GM19395 (cell line): ENCODE results near the gene LONRF2.

Experiments
- ATAC-seq: cut with Tn5 transposase; IDR thresholded peaks from one replicate; pipeline ENCODE4 v1.9.1; 2021; ENCODE audit warnings: mild to moderate bottlenecking, moderate library complexity; ENCODE audit not compliant: unreplicated experiment

Gene LONRF2

GRCh38 chr2:100301881-100302584 is 20.3 kb downstream of the LONRF2 start:
- no peak for ATAC-seq

DNA sequence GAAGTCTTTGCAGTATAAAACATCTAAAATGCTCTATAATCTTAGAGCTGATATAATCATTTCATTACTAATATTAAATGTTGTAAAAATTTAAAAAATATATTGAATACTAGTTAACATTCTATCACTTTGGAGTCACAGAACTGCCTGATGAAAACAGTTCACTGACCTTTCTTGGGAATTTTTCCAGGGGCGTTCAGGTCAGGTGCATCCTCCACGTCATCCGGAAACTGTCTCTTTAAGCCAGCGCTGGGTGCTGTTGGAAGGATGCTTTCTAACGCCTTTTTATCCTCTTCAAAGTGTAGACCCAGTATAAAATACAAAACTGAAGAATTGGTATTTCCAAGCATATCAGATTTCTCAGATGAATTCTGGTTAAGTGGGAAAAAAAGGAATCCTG is 22.8 kb downstream of the LONRF2 start:
- no peak for ATAC-seq

GRCh38 chr2:100297511-100297910 is 24.8 kb downstream of the LONRF2 start:
- no peak for ATAC-seq

- ATAC-seq, result no peak
Measured at GRCh38 chr2:100294162-100294497, 28.2 kb downstream of the LONRF2 start.

DNA sequence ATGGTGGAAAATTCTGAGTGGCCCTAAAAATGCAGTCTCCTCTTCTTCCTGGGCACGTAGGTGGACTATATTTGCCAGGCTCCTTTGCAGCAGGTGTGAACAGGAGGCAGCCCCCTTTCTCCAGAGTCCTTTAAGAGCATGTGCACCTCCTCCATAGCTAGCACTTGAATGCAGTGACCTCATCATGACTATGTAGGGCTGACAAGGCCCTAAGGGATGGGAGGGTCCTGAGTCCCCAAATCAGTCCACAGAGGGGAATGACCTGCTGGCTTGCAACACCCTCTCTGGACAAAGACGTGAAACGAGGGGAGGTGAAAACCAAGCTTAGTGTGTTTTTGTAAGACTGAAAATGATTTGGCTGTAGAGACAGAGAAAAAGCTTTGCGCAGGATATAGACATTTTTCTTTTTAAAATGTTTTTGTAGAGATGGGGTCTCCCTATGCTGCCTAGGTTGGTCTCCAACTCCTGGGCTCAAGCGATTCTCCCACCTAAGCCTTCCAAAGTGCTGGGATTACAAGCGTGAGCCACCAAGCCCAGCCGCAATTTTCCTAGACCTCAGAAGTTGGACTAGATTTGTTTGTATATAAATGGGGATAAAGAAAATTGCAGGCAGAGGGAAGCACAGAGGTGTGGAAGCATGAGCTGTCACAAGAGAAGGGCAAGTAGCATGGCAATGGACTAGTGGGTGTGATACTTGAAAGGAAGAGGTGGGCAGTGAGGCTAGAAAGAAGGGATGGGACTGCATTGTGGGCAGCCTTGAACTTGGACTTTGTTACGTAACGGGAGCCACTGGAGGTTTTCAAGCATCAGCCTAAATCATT is 28.8 kb downstream of the LONRF2 start:
- no peak for ATAC-seq

- ATAC-seq, result no peak
Measured at GRCh38 chr2:100292022-100292580, 30.2 kb downstream of the LONRF2 start.

DNA sequence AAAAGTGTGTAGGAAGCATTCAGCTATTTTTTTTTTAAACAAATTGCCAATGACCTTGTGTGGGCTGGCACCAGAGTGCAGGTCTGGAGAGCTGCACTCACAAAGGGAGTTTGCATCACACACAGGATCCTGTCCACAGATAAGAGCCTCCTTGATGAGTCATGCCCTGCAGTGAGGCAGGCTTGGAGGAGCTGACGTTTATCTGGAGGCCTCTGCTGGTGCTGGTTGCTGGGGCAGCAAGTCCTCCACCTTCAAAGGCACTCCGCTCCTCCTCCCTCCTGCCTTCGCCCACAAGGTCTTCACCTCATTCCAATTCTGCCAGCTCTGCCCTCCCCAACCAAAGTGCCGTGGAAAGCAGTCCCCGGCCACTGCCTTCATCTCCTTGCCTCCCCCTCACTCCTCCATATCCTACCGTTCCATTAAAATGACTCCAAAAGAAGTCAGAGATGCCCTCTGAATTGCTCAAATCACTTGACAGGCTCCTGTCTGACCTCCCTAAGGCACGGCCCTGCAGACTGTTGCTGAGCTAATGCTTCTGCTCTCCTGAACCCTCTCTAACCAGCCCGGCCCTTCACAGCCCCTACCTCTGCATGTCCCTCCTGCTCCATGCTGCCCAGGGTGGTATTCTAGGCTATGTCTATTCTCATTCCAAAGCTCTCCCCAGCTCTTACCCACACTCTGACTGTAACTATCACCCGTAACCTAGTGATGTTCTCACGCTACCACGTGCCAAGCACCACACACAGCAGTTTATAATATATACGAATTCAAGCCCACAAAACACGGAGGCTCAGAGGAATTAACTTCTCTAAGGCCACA is 30.9 kb downstream of the LONRF2 start:
- no peak for ATAC-seq

- ATAC-seq, result no peak
Measured at GRCh38 chr2:100290718-100291151, 31.6 kb downstream of the LONRF2 start.

DNA sequence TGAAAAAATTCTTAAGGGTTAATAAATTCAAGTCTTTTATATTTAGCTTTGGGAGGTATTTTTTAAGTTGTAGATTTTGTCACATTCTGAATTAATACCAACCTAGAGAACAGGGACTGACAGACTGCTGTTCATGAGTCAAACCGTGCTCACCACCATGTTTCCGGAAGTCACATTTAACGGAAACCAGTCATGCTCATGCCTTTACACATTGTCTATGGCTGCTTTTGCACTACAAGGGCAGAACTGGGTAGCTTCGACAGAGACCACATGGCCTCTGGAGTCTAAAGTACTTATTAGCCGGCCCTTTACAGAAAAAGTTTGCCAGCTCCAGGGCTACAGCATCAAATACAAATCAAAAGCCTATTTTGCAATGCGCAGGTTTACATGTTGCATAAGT is 33.3 kb downstream of the LONRF2 start:
- ATAC-seq, result no peak

DNA sequence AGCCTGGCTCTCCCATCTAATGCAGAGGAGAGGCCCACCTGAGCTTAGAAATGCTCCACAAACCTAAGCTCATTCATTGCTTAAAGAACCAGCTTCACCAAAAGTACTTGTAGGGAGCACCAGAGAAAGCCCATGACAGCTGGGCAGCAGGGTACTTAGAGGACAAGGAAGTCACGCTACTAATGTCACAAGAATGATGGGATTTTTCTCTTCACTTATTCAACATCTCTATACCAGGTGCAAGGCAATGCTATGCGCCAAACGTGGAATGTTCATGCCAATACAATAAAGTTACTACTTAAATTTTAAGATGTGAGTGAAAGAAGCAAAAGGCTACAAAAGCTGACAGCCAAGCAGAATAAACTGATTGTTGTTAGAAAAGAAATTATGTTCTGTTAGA is 36.0 kb downstream of the LONRF2 start:
- no peak for ATAC-seq

DNA sequence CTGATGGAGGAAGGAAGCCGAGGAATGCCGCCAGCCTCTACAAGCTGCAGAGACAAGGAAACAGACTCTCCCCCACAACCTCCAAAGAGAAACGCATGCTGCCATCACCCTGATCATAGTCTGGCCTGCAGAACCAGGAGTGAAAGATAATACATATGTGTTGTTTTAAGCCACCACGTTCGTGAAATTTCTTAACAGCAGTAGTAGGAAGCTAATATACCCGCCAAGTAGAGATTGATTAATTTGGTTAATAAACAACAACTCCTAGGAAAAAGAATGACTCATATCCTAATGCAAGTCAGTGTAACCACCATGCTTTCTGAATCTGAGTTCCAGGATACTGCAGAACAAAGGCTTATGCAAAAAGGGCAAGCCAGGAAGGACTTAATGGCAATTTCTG is 36.6 kb downstream of the LONRF2 start:
- ATAC-seq, result no peak

GRCh38 chr2:100285011-100285410 is 37.3 kb downstream of the LONRF2 start:
- no peak for ATAC-seq

- no peak for ATAC-seq
Measured at GRCh38 chr2:100283724-100284501, 38.4 kb downstream of the LONRF2 start.

DNA sequence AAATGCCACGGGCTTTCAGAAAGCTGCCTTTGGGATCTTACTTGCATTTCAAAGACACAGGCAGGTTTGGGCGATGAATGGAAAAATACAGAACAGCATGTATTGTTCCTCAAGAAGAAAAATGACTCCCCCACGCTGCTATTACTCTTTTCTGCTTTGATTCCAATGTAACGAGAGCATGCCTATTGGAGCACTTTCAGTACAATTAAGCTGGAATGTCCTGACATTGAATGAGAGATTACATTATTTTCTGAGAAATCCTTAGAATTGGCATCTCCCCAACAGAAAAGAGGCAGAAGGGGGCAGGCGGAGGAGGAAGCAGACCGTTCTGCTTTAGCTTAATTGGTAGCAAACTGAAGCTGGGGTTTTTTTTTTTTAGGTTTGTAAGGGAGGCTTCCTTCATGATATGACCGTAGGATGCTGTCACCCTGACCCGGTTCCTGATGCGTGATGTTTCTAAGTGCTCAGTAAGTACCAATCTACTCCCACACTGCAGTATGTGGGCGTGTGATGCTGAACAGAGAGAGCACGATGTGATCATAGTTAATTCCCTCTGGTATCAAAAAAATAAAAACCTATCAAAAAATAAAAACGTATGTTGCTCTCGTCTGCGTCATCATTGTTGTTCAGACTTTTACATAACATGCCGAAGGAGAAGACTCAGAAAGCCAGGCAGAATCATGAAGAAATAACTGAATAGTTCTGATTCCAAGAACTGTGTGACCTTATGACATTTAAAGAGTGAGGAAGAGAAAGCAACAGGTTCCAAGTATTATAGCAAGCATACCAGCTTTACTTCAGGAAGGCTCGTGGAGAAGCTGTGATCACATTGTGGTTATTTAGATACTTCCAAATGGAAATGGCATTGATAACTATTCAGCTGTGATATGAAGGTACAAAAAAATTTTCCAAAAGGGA is 40.5 kb downstream of the LONRF2 start:
- ATAC-seq, result no peak

GRCh38 chr2:100279586-100280534 is 42.4 kb downstream of the LONRF2 start:
- no peak for ATAC-seq

DNA sequence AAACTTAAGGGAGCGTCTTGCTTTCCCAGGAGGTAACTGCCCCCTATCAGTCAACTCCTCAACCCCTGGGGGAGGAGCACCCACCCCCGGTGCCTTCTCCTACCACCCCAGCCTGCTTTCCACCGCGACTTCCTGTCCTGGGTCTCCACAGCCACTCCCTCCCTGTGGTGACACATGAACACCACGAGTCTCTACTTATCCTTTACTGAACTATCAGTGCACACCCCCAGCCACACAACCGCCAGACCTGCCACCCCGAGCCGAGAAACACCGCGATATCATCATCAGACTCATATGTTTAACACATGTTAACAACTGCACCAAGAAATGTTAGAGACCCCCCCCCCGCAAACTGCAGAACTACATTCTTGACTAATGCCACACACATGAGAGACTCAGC is 43.3 kb downstream of the LONRF2 start:
- ATAC-seq, result no peak

DNA sequence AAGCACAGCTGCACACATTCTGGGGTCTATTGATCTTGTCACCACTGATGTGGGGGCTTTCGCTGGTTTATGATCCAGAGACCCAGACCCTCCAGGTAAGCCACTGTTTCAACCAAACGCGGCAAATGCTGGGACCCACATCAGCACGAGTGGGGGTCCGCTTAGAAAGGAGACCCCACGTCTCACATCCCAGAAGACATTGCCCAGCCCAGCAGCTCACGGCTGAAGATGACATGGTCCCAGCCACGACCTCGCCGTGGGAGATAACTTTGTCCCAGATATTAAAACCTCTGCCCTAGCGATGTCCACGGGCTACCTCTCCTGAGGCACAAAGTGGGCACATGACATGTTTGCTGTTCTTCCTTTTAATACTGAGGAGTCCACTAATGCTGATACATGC is 43.8 kb downstream of the LONRF2 start:
- ATAC-seq, result no peak

DNA sequence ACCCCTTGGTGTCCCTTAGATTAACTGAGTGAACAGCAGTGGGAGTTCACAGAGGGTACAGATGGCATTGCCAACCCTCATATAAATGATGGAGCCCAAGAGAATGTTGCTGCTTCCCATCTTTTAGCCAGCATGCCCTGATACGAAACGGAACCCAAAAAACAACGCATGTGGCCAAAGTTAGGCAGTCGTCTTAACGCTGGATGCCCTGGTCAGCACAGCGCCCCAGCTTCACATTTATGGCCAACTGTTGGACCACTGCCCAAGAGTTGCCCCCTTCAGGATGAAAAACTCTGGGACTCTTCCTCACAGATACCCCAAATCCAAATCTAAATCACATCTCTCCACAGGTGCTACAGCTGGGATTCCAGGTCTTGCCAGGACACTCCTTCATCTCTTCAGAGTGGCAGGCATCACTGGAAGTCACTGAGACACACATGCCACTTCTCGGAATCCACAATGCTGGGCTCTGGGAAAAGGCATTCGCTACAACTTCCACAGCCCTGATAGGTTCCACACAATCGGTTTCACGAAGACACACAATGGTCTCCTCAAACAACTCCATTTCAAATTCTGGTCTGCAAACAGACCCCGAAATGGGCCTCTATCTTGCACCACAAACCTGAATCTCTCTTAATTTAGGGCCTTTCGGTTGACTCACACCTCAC is 44.6 kb downstream of the LONRF2 start:
- ATAC-seq, result no peak
